Measurements from ENCODE around the gene ZC3H7B.

GRCh38 chr22:41273128-41273527 is 28.2 kb upstream of the ZC3H7B start:
- TF ChIP-seq CTCF (conservative IDR thresholded peaks at IDR 0.05) (no peak), EZH2 (IDR thresholded peaks at IDR 0.05; ENCODE audit: low read depth) (no peak)

All from PC-9 (cell line).